ENCODE measurements around the gene HMGXB4.

- TF ChIP-seq, protein P1, sequence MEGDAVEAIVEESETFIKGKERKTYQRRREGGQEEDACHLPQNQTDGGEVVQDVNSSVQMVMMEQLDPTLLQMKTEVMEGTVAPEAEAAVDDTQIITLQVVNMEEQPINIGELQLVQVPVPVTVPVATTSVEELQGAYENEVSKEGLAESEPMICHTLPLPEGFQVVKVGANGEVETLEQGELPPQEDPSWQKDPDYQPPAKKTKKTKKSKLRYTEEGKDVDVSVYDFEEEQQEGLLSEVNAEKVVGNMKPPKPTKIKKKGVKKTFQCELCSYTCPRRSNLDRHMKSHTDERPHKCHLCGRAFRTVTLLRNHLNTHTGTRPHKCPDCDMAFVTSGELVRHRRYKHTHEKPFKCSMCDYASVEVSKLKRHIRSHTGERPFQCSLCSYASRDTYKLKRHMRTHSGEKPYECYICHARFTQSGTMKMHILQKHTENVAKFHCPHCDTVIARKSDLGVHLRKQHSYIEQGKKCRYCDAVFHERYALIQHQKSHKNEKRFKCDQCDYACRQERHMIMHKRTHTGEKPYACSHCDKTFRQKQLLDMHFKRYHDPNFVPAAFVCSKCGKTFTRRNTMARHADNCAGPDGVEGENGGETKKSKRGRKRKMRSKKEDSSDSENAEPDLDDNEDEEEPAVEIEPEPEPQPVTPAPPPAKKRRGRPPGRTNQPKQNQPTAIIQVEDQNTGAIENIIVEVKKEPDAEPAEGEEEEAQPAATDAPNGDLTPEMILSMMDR (IDR thresholded peaks at IDR 0.05) = no peak
- no peak for TF ChIP-seq POLR2A (IDR thresholded peaks at IDR 0.05)
These were observed 45.3 kb upstream of the HMGXB4 start for GRCh38 chr22:35212009-35212408.
